ENCODE results near the gene NANP. TPM values are rescaled to one million over a fixed set of nuclear protein-coding genes. Genes with fewer than 3 reads are reported as not detected.

NANP gene
- total and polyA plus RNA-seq, 9 of the 15 experiments (the other 6 are each of a cell fraction or from before 2014, with no cell fraction given): 5.4 to 8.4 (median 6.9) TPM

DNA sequence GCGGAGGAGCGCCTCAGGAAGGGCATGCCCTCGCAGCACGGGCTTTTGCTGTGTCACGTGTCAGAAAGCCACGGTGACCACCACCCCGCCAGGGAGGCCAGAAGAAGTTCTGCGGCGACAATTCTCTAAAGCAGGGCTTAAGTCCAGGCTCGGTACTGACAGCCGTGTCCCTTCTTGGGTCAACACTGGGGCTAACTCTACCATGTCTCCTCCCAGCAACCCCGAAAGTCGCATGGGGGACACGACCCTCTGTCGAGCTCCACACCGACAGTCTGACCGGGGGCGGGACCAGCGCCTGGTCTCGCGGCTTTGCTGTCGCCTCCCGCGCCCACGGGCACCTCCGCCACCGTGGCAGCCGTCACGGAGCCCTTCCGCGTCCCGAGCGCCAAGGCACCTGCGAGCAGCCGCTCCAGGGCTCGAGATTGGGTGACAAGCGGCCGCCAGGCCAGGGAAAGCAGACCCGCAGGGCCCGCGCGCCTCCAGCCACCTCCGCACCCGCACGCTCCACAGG, 534 bp downstream of the NANP start (continued):
- TF ChIP-seq, protein P1, sequence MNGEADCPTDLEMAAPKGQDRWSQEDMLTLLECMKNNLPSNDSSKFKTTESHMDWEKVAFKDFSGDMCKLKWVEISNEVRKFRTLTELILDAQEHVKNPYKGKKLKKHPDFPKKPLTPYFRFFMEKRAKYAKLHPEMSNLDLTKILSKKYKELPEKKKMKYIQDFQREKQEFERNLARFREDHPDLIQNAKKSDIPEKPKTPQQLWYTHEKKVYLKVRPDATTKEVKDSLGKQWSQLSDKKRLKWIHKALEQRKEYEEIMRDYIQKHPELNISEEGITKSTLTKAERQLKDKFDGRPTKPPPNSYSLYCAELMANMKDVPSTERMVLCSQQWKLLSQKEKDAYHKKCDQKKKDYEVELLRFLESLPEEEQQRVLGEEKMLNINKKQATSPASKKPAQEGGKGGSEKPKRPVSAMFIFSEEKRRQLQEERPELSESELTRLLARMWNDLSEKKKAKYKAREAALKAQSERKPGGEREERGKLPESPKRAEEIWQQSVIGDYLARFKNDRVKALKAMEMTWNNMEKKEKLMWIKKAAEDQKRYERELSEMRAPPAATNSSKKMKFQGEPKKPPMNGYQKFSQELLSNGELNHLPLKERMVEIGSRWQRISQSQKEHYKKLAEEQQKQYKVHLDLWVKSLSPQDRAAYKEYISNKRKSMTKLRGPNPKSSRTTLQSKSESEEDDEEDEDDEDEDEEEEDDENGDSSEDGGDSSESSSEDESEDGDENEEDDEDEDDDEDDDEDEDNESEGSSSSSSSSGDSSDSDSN (IDR thresholded peaks at IDR 0.05; ENCODE audit: borderline replicate concordance in 1 of 2, low read depth in 2 of 2, low read length in 2 of 2): 0 out of 4 replicates have a peak, but pooled peaks of 1 of the 2 experiments have one; percentile 36
- TF ChIP-seq RBM14 (IDR thresholded peaks at IDR 0.05; ENCODE audit: borderline replicate concordance, insufficient read depth, low read depth, low read length): 0 out of 2 replicates have a peak, but pooled peaks have one; percentile 65
- TF ChIP-seq, protein P2, sequence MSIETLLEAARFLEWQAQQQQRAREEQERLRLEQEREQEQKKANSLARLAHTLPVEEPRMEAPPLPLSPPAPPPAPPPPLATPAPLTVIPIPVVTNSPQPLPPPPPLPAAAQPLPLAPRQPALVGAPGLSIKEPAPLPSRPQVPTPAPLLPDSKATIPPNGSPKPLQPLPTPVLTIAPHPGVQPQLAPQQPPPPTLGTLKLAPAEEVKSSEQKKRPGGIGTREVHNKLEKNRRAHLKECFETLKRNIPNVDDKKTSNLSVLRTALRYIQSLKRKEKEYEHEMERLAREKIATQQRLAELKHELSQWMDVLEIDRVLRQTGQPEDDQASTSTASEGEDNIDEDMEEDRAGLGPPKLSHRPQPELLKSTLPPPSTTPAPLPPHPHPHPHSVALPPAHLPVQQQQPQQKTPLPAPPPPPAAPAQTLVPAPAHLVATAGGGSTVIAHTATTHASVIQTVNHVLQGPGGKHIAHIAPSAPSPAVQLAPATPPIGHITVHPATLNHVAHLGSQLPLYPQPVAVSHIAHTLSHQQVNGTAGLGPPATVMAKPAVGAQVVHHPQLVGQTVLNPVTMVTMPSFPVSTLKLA (conservative IDR thresholded peaks at IDR 0.05): peak in 1 of 2 experiments; percentile 50; a peak in 3 of 4 replicates
- TF ChIP-seq, protein P3, sequence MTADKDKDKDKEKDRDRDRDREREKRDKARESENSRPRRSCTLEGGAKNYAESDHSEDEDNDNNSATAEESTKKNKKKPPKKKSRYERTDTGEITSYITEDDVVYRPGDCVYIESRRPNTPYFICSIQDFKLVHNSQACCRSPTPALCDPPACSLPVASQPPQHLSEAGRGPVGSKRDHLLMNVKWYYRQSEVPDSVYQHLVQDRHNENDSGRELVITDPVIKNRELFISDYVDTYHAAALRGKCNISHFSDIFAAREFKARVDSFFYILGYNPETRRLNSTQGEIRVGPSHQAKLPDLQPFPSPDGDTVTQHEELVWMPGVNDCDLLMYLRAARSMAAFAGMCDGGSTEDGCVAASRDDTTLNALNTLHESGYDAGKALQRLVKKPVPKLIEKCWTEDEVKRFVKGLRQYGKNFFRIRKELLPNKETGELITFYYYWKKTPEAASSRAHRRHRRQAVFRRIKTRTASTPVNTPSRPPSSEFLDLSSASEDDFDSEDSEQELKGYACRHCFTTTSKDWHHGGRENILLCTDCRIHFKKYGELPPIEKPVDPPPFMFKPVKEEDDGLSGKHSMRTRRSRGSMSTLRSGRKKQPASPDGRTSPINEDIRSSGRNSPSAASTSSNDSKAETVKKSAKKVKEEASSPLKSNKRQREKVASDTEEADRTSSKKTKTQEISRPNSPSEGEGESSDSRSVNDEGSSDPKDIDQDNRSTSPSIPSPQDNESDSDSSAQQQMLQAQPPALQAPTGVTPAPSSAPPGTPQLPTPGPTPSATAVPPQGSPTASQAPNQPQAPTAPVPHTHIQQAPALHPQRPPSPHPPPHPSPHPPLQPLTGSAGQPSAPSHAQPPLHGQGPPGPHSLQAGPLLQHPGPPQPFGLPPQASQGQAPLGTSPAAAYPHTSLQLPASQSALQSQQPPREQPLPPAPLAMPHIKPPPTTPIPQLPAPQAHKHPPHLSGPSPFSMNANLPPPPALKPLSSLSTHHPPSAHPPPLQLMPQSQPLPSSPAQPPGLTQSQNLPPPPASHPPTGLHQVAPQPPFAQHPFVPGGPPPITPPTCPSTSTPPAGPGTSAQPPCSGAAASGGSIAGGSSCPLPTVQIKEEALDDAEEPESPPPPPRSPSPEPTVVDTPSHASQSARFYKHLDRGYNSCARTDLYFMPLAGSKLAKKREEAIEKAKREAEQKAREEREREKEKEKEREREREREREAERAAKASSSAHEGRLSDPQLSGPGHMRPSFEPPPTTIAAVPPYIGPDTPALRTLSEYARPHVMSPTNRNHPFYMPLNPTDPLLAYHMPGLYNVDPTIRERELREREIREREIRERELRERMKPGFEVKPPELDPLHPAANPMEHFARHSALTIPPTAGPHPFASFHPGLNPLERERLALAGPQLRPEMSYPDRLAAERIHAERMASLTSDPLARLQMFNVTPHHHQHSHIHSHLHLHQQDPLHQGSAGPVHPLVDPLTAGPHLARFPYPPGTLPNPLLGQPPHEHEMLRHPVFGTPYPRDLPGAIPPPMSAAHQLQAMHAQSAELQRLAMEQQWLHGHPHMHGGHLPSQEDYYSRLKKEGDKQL (CRISPR knock-in tag; IDR thresholded peaks at IDR 0.05; ENCODE audit: borderline replicate concordance): no peak
